Measurements from ENCODE around the gene CABP5. TPM values are rescaled to one million over a fixed set of nuclear protein-coding genes. Genes with fewer than 3 reads are reported as not detected.

Gene CABP5
- total and polyA plus RNA-seq, 2 donors (not counting 1 experiment from before 2014, with no cell fraction given): not detected

DNA sequence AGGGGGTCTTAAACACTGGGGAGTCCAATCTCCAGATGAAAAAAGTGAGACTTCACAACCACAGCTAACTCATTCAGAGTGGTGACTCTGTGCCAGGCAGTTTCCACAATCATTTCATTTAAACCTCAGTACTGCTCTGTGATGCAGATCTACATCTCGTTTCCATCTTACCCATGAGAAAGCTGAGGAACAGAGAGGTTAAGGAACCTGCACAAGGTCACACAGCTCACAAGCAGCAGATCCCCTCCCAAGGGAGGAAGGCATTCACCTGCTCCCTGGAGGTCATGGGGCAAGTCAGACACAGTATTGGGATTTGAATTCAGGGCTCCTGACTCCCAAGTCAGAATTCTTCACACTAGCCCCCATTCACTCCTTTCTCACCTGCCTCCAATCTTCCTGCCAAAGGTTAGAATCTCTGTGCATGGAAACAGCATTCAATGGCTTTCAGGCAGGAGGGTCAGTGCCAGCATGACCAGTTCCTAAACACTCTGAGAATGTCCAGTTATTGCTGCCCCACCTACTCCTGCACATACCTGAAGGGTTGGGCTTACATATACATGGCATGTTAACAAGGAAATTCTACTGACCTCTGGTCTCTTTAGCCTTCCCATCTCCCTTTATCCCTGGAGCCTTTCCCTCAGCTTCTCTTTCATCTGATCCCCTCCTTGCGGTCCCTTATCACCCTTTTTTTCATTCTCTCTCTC, 1.9 kb downstream of the CABP5 start:
- Histone ChIP-seq H3K27ac (ENCODE audit: insufficient read depth, low read length) (no peak overlapping the region), H3K79me2 (ENCODE audit: control insufficient read depth, insufficient read depth, low read length) (no peaks in the 10 kb centered on the region), H3K36me3 (ENCODE audit: control insufficient read depth, insufficient read depth, low read length) (no peaks in the 10 kb centered on the region), H3K4me2 (ENCODE audit: extremely low read depth, insufficient read depth, low read length) (no peak overlapping the region), H4K20me1 (ENCODE audit: control insufficient read depth, extremely low read depth, insufficient read depth, low read length) (no peaks in the 10 kb centered on the region), H3K4me3 (replicated peaks in 1 of 4; ENCODE audit: control extremely low read depth in 1 of 4, insufficient read depth in 1 of 4, low read depth in 3 of 4, low read length in 4 of 4) (no peak overlapping the region), H3K9ac (ENCODE audit: insufficient read depth, low read length) (no peak overlapping the region), H3K9me3 (ENCODE audit: control insufficient read depth, insufficient read depth, low read depth, low read length) (no peaks in the 10 kb centered on the region), H3K27me3 (ENCODE audit: control insufficient read depth, insufficient read depth, low read length) (no peaks in the 10 kb centered on the region), H2AFZ (ENCODE audit: low read length) (no peak overlapping the region), H3K4me1 (ENCODE audit: control insufficient read depth, extremely low read depth, insufficient read depth, low read length) (no peaks in the 10 kb centered on the region)
- TF ChIP-seq, protein P1, sequence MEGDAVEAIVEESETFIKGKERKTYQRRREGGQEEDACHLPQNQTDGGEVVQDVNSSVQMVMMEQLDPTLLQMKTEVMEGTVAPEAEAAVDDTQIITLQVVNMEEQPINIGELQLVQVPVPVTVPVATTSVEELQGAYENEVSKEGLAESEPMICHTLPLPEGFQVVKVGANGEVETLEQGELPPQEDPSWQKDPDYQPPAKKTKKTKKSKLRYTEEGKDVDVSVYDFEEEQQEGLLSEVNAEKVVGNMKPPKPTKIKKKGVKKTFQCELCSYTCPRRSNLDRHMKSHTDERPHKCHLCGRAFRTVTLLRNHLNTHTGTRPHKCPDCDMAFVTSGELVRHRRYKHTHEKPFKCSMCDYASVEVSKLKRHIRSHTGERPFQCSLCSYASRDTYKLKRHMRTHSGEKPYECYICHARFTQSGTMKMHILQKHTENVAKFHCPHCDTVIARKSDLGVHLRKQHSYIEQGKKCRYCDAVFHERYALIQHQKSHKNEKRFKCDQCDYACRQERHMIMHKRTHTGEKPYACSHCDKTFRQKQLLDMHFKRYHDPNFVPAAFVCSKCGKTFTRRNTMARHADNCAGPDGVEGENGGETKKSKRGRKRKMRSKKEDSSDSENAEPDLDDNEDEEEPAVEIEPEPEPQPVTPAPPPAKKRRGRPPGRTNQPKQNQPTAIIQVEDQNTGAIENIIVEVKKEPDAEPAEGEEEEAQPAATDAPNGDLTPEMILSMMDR (conservative IDR thresholded peaks at IDR 0.05 in 1 of 2, IDR thresholded peaks at IDR 0.05 in 1 of 2; ENCODE audit: low read depth in 1 of 2, low read length in 2 of 2): no peak
- TF ChIP-seq EZH2 (IDR thresholded peaks at IDR 0.05; ENCODE audit: low read length, missing control alignments): no peak
- DNase-seq (ENCODE audit: low read depth in 2 of 2): no peak

GRCh38 chr19:48036765-48037164, 7.1 kb downstream of the CABP5 start:
- Histone ChIP-seq H2AFZ (ENCODE audit: low read length) (no peak overlapping the region), H3K4me2 (ENCODE audit: extremely low read depth, insufficient read depth, low read length) (no peak overlapping the region), H4K20me1 (ENCODE audit: control insufficient read depth, extremely low read depth, insufficient read depth, low read length) (no peaks in the 10 kb centered on the region), H3K9me3 (ENCODE audit: control insufficient read depth, insufficient read depth, low read depth, low read length) (no peaks in the 10 kb centered on the region), H3K4me1 (ENCODE audit: control insufficient read depth, extremely low read depth, insufficient read depth, low read length) (no peaks in the 10 kb centered on the region), H3K9ac (ENCODE audit: insufficient read depth, low read length) (no peak overlapping the region), H3K79me2 (ENCODE audit: control insufficient read depth, insufficient read depth, low read length) (no peaks in the 10 kb centered on the region), H3K27ac (ENCODE audit: insufficient read depth, low read length) (no peak overlapping the region), H3K36me3 (ENCODE audit: control insufficient read depth, insufficient read depth, low read length) (no peaks in the 10 kb centered on the region), H3K27me3 (ENCODE audit: control insufficient read depth, insufficient read depth, low read length) (no peaks in the 10 kb centered on the region), H3K4me3 (replicated peaks in 1 of 4; ENCODE audit: control extremely low read depth in 1 of 4, insufficient read depth in 1 of 4, low read depth in 3 of 4, low read length in 4 of 4) (no peak overlapping the region)
- no peak for DNase-seq (ENCODE audit: low read depth in 2 of 2)
- TF ChIP-seq, protein P1 (conservative IDR thresholded peaks at IDR 0.05 in 1 of 2, IDR thresholded peaks at IDR 0.05 in 1 of 2; ENCODE audit: low read depth in 1 of 2, low read length in 2 of 2): no peak
- no peak for TF ChIP-seq EZH2 (IDR thresholded peaks at IDR 0.05; ENCODE audit: low read length, missing control alignments)

DNA sequence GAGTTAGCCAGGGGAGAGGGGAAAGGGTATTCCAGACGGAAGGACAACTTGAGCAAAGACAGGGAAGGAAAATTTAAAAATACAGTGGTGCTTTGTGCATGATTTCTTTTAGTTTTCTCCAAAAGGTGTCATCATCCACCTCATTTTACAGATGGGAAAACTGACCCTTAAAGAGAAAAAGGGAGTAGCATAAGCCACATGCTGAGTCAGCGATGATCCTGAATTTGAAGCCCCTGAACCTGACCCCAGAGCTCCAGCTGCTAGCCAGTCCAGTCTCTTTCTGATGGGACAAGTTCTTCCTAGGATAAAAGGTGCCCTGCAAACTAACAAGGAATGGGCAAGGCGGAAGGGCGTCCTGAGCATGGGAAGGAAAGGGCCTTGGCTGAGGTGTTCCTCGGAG, 10.3 kb downstream of the CABP5 start:
- Histone ChIP-seq H2AFZ (ENCODE audit: low read length) (no peak overlapping the region), H3K4me3 (replicated peaks in 1 of 4; ENCODE audit: control extremely low read depth in 1 of 4, insufficient read depth in 1 of 4, low read depth in 3 of 4, low read length in 4 of 4) (no peak overlapping the region), H3K9me3 (ENCODE audit: control insufficient read depth, insufficient read depth, low read depth, low read length) (no peaks in the 10 kb centered on the region), H3K36me3 (ENCODE audit: control insufficient read depth, insufficient read depth, low read length) (no peaks in the 10 kb centered on the region), H4K20me1 (ENCODE audit: control insufficient read depth, extremely low read depth, insufficient read depth, low read length) (no peaks in the 10 kb centered on the region), H3K4me2 (ENCODE audit: extremely low read depth, insufficient read depth, low read length) (no peak overlapping the region), H3K27ac (ENCODE audit: insufficient read depth, low read length) (no peak overlapping the region), H3K9ac (ENCODE audit: insufficient read depth, low read length) (no peak overlapping the region), H3K4me1 (ENCODE audit: control insufficient read depth, extremely low read depth, insufficient read depth, low read length) (no peaks in the 10 kb centered on the region), H3K27me3 (ENCODE audit: control insufficient read depth, insufficient read depth, low read length) (no peaks in the 10 kb centered on the region), H3K79me2 (ENCODE audit: control insufficient read depth, insufficient read depth, low read length) (no peaks in the 10 kb centered on the region)
- DNase-seq (ENCODE audit: low read depth in 2 of 2): no peak
- TF ChIP-seq EZH2 (IDR thresholded peaks at IDR 0.05; ENCODE audit: low read length, missing control alignments): no peak
- TF ChIP-seq, protein P1 (conservative IDR thresholded peaks at IDR 0.05 in 1 of 2, IDR thresholded peaks at IDR 0.05 in 1 of 2; ENCODE audit: low read depth in 1 of 2, low read length in 2 of 2): no peak
